Liver (tissue), 9 donors: ENCODE data around the gene PPM1L. TPM values are rescaled to one million over a fixed set of nuclear protein-coding genes. Genes with fewer than 3 reads are reported as not detected.

Source experiments
- DNase-seq: peaks from one replicate; pipeline ENCODE4 v3.0.0-alpha.2; 2017; ENCODE audit warnings: low spot score
- H3K27ac ChIP-seq, 2 donors: one replicate each; pipeline ENCODE4 v1.7.0; 2013; ENCODE audit warnings: inconsistent platforms in 2 of 2, low read length in 2 of 2, control low read depth in 1 of 2, low read depth in 1 of 2, mild to moderate bottlenecking in 1 of 2
- H3K27me3 ChIP-seq, 4 donors: one replicate each; pipeline versions ENCODE4 v1.6.1 to v1.7.0; 2013; ENCODE audit warnings: low read length in 3 of 4, inconsistent platforms in 1 of 4, mild to moderate bottlenecking in 1 of 4, moderate library complexity in 1 of 4; ENCODE audit not compliant: control insufficient read depth in 4 of 4, insufficient read depth in 4 of 4
- H3K36me3 ChIP-seq, 4 donors: one replicate each; pipeline versions ENCODE4 v1.6.1 to v1.7.0; 2013; ENCODE audit warnings: low read length in 3 of 4, mild to moderate bottlenecking in 3 of 4, low read depth in 1 of 4, moderate library complexity in 1 of 4; ENCODE audit not compliant: control insufficient read depth in 4 of 4, insufficient read depth in 3 of 4
- H3K4me1 ChIP-seq, 4 donors: one replicate each; pipeline versions ENCODE4 v1.6.1 to v1.7.0; 2013; ENCODE audit warnings: low read length in 3 of 4, mild to moderate bottlenecking in 3 of 4, moderate library complexity in 1 of 4; ENCODE audit not compliant: control insufficient read depth in 4 of 4, insufficient read depth in 4 of 4
- H3K4me3 ChIP-seq, 3 donors: one replicate each; pipeline versions ENCODE4 v1.6.1 to v1.7.0; 2013; ENCODE audit warnings: low read length in 3 of 3, control low read depth in 1 of 3, low read depth in 1 of 3, mild to moderate bottlenecking in 1 of 3
- H3K9ac ChIP-seq, 2 donors: one replicate each; pipeline ENCODE4 v1.7.0; 2013; ENCODE audit warnings: low read length in 2 of 2, mild to moderate bottlenecking in 2 of 2, moderate library complexity in 2 of 2, control low read depth in 1 of 2, low read depth in 1 of 2
- H3K9me3 ChIP-seq, 4 donors: one replicate each; pipeline versions ENCODE4 v1.6.1 to v1.7.0; 2013; ENCODE audit warnings: low read length in 3 of 4; ENCODE audit not compliant: control insufficient read depth in 4 of 4
- ATF3 ChIP-seq: IDR thresholded peaks from 2 replicates; pipeline ENCODE4 v1.6.1; 2016; ENCODE audit warnings: antibody characterized with exemption
- CTCF ChIP-seq: fragments of 150-350 bp; IDR thresholded peaks from 2 replicates; pipeline ENCODE4 v1.5.1; 2017; ENCODE audit warnings: improper control_type of control experiment, low read depth, low read length; ENCODE audit not compliant: missing input control
- EGR1 ChIP-seq, 2 donors: IDR thresholded peaks; 2 replicates each; pipeline ENCODE4 v1.6.1; 2016 to 2018; ENCODE audit warnings: antibody characterized with exemption in 2 of 2, low read depth in 2 of 2
- FOXA1 ChIP-seq: IDR thresholded peaks from 2 replicates; pipeline ENCODE4 v1.6.1; 2016; ENCODE audit warnings: antibody characterized with exemption
- FOXA2 ChIP-seq: IDR thresholded peaks from 2 replicates; pipeline ENCODE4 v1.6.1; 2016; ENCODE audit warnings: antibody characterized with exemption
- GABPA ChIP-seq, 2 donors: IDR thresholded peaks in 1 of 2; conservative IDR thresholded peaks in 1 of 2; 2 replicates each; pipeline ENCODE4 v1.6.1; 2016; ENCODE audit warnings: antibody characterized with exemption in 2 of 2, mild to moderate bottlenecking in 1 of 2, moderate library complexity in 1 of 2
- HNF4A ChIP-seq, 2 donors: conservative IDR thresholded peaks; 2 replicates each; pipeline ENCODE4 v1.6.1; 2016; ENCODE audit warnings: antibody characterized with exemption in 2 of 2, mild to moderate bottlenecking in 2 of 2
- HNF4G ChIP-seq: IDR thresholded peaks from 2 replicates; pipeline ENCODE4 v1.6.1; 2016; ENCODE audit warnings: antibody characterized with exemption
- JUND ChIP-seq, 2 donors: IDR thresholded peaks; 2 replicates each; pipeline ENCODE4 v1.6.1; 2016; ENCODE audit warnings: antibody characterized with exemption in 2 of 2
- MAX ChIP-seq: IDR thresholded peaks from 2 replicates; pipeline ENCODE4 v1.6.1; 2016; ENCODE audit warnings: antibody characterized with exemption
- NR2F2 ChIP-seq: IDR thresholded peaks from 2 replicates; pipeline ENCODE4 v1.6.1; 2016; ENCODE audit warnings: antibody characterized with exemption
- RAD21 ChIP-seq, 2 donors: IDR thresholded peaks; 2 replicates each; pipeline ENCODE4 v1.6.1; 2016; ENCODE audit warnings: antibody characterized with exemption in 2 of 2, mild to moderate bottlenecking in 2 of 2
- REST ChIP-seq: IDR thresholded peaks from 2 replicates; pipeline ENCODE4 v1.6.1; 2016; ENCODE audit warnings: antibody characterized with exemption, mild to moderate bottlenecking
- RXRA ChIP-seq, 2 donors: IDR thresholded peaks; 2 replicates each; pipeline ENCODE4 v1.6.1; 2017 to 2018; ENCODE audit warnings: antibody characterized with exemption in 2 of 2, mild to moderate bottlenecking in 1 of 2
- SP1 ChIP-seq: IDR thresholded peaks from 2 replicates; pipeline ENCODE4 v1.6.1; 2018; ENCODE audit warnings: antibody characterized with exemption, mild to moderate bottlenecking
- TAF1 ChIP-seq: conservative IDR thresholded peaks from 2 replicates; pipeline ENCODE4 v1.6.1; 2016; ENCODE audit warnings: antibody characterized with exemption, mild to moderate bottlenecking
- YY1 ChIP-seq: IDR thresholded peaks from 2 replicates; pipeline ENCODE4 v1.6.1; 2016; ENCODE audit warnings: antibody characterized with exemption, mild to moderate bottlenecking
- ZBTB33 ChIP-seq: IDR thresholded peaks from 2 replicates; pipeline ENCODE4 v1.6.1; 2016; ENCODE audit warnings: antibody characterized with exemption
- WGBS: extraction: QIAGEN DNeasy Blood & Tissue Kit; methylation state at CpG from one replicate; pipeline ENCODE4 v1.1.7; 2013; 5-methylcytosine and 5-hydroxymethylcytosine counted together
- polyA plus RNA-seq, 2 donors: library from polyadenylated mRNA; stranded (reverse) in 1 of 2; unstranded in 1 of 2; fragments of 200-250 nt in 1 of 2; fragments of >200 nt in 1 of 2; fragmentation: Nextera tagmentation in 1 of 2; extraction: Ambion mirVana in 1 of 2; gene quantifications; one replicate each; pipeline versions ENCODE4 v1.2.1 to v1.2.3, GENCODE V29; 2013 to 2015
- total RNA-seq, 2 donors: library from RNA; depleted of rRNA; stranded (reverse); fragments of >200 nt; gene quantifications; one replicate each; pipeline ENCODE4 v1.2.3, GENCODE V29; 2014
- donor health status: healthy.
- donor health status: healthy.
- donor health status: healthy.
- donor health status: healthy.
- donor health status: healthy.

The PPM1L gene
- total and polyA plus RNA-seq, 4 donors: 1.6 to 8.5 (median 4.8) TPM

- Histone ChIP-seq H3K27me3 (no peaks in the 10 kb centered on the region), H3K9me3 (no peaks in the 10 kb centered on the region), H3K4me1 (peaks cover 0 to 15% (median 3%) of the 10 kb centered on the region in 4 donors), H3K27ac (no peak overlapping the region), H3K36me3 (no peaks in the 10 kb centered on the region), H3K4me3 (no peak overlapping the region), H3K9ac (no peak overlapping the region)
- TF ChIP-seq FOXA1 (no peak), GABPA (IDR thresholded peaks at IDR 0.05 in 1 of 2, conservative IDR thresholded peaks at IDR 0.05 in 1 of 2) (no peak), HNF4A (conservative IDR thresholded peaks at IDR 0.05) (no peak), EGR1 (IDR thresholded peaks at IDR 0.05; ENCODE audit: low read depth in 2 of 2) (no peak), FOXA2 (no peak), NR2F2 (no peak), JUND (IDR thresholded peaks at IDR 0.05) (no peak), YY1 (no peak), ZBTB33 (no peak), TAF1 (no peak)
- 55% methylated on average over 1 of the region's 1 CpG for WGBS
- no peak for DNase-seq
These were observed 352.8 kb downstream of the PPM1L start for GRCh38 chr3:161108840-161109239.

GRCh38 chr3:161117646-161118045, 361.6 kb downstream of the PPM1L start:
- DNase-seq: no peak
- no peak overlapping the region for H3K9ac ChIP-seq
- no peaks in the 10 kb centered on the region for H3K4me1 ChIP-seq
- TF ChIP-seq CTCF (no peak), MAX (no peak), ATF3 (no peak), RXRA (IDR thresholded peaks at IDR 0.05) (no peak), SP1 (no peak), ZBTB33 (no peak), TAF1 (no peak), HNF4A (conservative IDR thresholded peaks at IDR 0.05) (no peak), FOXA2 (no peak), FOXA1 (no peak), RAD21 (IDR thresholded peaks at IDR 0.05) (no peak), REST (no peak), NR2F2 (no peak), HNF4G (no peak)
- peaks cover 0 to 16% (median 5%) of the 10 kb centered on the region in 4 donors for H3K9me3 ChIP-seq
- H3K27ac ChIP-seq: no peak overlapping the region
- no peaks in the 10 kb centered on the region for H3K36me3 ChIP-seq
- no peak overlapping the region for H3K4me3 ChIP-seq
- WGBS: 82% methylated on average over 3 of the region's 3 CpGs
- H3K27me3 ChIP-seq: no peaks in the 10 kb centered on the region
